SK-N-SH (cell line): ENCODE data around the gene TCTN2. TPM values are rescaled to one million over a fixed set of nuclear protein-coding genes. Genes with fewer than 3 reads are reported as not detected.

Experiments
- CTCF ChIA-PET: fragments of 300-600, 350-600 bp; formaldehyde crosslinking; extraction: SDS; loops from one replicate; lab custom pipeline; 2021; lab: Yijun Ruan, JAX
- POLR2A ChIA-PET: fragments of 350-600 bp; sonication (Branson Sonifier 250); formaldehyde crosslinking; extraction: SDS; loops from one replicate; lab custom pipeline; 2020; ENCODE audit warnings: antibody characterized with exemption, inconsistent platforms; lab: Yijun Ruan, JAX
- DNase-seq: peaks from one replicate; pipeline ENCODE4 v3.0.0; 2012
- H2AFZ ChIP-seq: fragments of 200-600 bp; sonication (generic); 2 replicates; pipeline ENCODE4 v1.8.1; 2016; ENCODE audit warnings: antibody characterized with exemption, mild to moderate bottlenecking, low read depth
- H3F3A ChIP-seq: fragments of 200-600 bp; sonication (generic); replicated peaks from 2 replicates; pipeline ENCODE3; 2016; ENCODE audit warnings: antibody characterized with exemption, mild to moderate bottlenecking; ENCODE audit not compliant: insufficient read depth
- H3K27ac ChIP-seq, 2 experiments: fragments of 200-500 bp in 1 of 2; fragments of 200-600 bp in 1 of 2; sonication (Bioruptor generic) in 1 of 2; sonication (generic), shearing (Covaris generic) in 1 of 2; 2 replicates each; pipeline versions ENCODE4 v1.5.1 to v1.6.1; 2014 to 2016; ENCODE audit warnings: low read depth in 2 of 2, inconsistent platforms in 1 of 2, low read length in 1 of 2, mild to moderate bottlenecking in 1 of 2, mixed read lengths in 1 of 2
- H3K27me3 ChIP-seq: fragments of 200-600 bp; sonication (generic), shearing (Covaris generic); 2 replicates; pipeline ENCODE4 v1.6.1; 2016; ENCODE audit warnings: mixed run types; ENCODE audit not compliant: insufficient read depth
- H3K36me3 ChIP-seq, 2 experiments: fragments of 200-500 bp in 1 of 2; fragments of 200-600 bp in 1 of 2; sonication (Bioruptor generic) in 1 of 2; sonication (generic) in 1 of 2; replicated peaks in 1 of 2; 2 replicates each; pipeline versions ENCODE3 to v1.5.1; 2014 to 2016; ENCODE audit warnings: low read length in 1 of 2, mild to moderate bottlenecking in 1 of 2; ENCODE audit not compliant: insufficient read depth in 2 of 2, control insufficient read depth in 1 of 2
- H3K4me1 ChIP-seq, 2 experiments: fragments of 200-500 bp in 1 of 2; fragments of 200-600 bp in 1 of 2; sonication (Bioruptor generic) in 1 of 2; sonication (generic), shearing (Covaris generic) in 1 of 2; 2 replicates each; pipeline versions ENCODE4 v1.5.1 to v1.6.1; 2014 to 2016; ENCODE audit warnings: low read depth in 1 of 2, low read length in 1 of 2, mixed run types in 1 of 2; ENCODE audit not compliant: insufficient read depth in 2 of 2, control insufficient read depth in 1 of 2
- H3K4me2 ChIP-seq: fragments of 200-600 bp; sonication (generic), shearing (Covaris generic); 2 replicates; pipeline ENCODE4 v1.6.1; 2017; ENCODE audit warnings: mixed run types
- H3K4me3 ChIP-seq, 2 experiments: fragments of 200-500 bp in 1 of 2; fragments of 200-600 bp in 1 of 2; sonication (Bioruptor generic) in 1 of 2; sonication (generic), shearing (Covaris generic) in 1 of 2; 2 replicates each; pipeline versions ENCODE4 v1.5.1 to v1.8.1; 2014 to 2016; ENCODE audit warnings: low read depth in 2 of 2, inconsistent platforms in 1 of 2, low read length in 1 of 2, mild to moderate bottlenecking in 1 of 2, mixed read lengths in 1 of 2, moderate library complexity in 1 of 2
- H3K79me2 ChIP-seq: fragments of 200-600 bp; sonication (generic); 2 replicates; pipeline ENCODE4 v1.8.1; 2017; ENCODE audit warnings: mild to moderate bottlenecking; ENCODE audit not compliant: insufficient read depth
- H3K9ac ChIP-seq: fragments of 200-600 bp; sonication (generic); 2 replicates; pipeline ENCODE4 v1.6.1; 2017; ENCODE audit warnings: mixed run types
- H3K9me2 ChIP-seq: fragments of 200-600 bp; sonication (generic); 2 replicates; pipeline ENCODE4 v1.6.1; 2017; ENCODE audit warnings: mixed run types
- H3K9me3 ChIP-seq: fragments of 200-600 bp; sonication (generic); 2 replicates; pipeline ENCODE4 v1.6.1; 2017; ENCODE audit warnings: mixed run types, mild to moderate bottlenecking, moderate library complexity
- H4K20me1 ChIP-seq: fragments of 200-600 bp; sonication (generic); 2 replicates; pipeline ENCODE4 v1.6.1; 2017; ENCODE audit warnings: mild to moderate bottlenecking, mixed run types; ENCODE audit not compliant: insufficient read depth
- EP300 ChIP-seq, 2 experiments: IDR thresholded peaks; 2 replicates each; pipeline versions ENCODE4 v1.4.0 to v1.6.1; 2012; ENCODE audit warnings: borderline replicate concordance in 1 of 2, low read depth in 1 of 2, low read length in 1 of 2
- FOXM1 ChIP-seq: IDR thresholded peaks from 2 replicates; pipeline ENCODE4 v1.4.0; 2012; ENCODE audit warnings: low read depth, mild to moderate bottlenecking
- GATA2 ChIP-seq: sonication (generic); formaldehyde crosslinking; IDR thresholded peaks from 2 replicates; pipeline ENCODE4 v1.5.0; 2020; ENCODE audit warnings: mild to moderate bottlenecking, missing genetic modification reagents
- JUND ChIP-seq: IDR thresholded peaks from 2 replicates; pipeline ENCODE4 v1.4.0; 2012
- NFIC ChIP-seq: IDR thresholded peaks from 2 replicates; pipeline ENCODE4 v1.4.0; 2012; ENCODE audit warnings: borderline replicate concordance
- NRF1 ChIP-seq: IDR thresholded peaks from 2 replicates; pipeline ENCODE4 v1.6.1; 2012; ENCODE audit warnings: low read depth, mild to moderate bottlenecking, low read length
- RFX5 ChIP-seq: IDR thresholded peaks from 2 replicates; pipeline ENCODE4 v1.6.1; 2012; ENCODE audit warnings: mild to moderate bottlenecking, improper control_type of control experiment, low read length
- SIN3A ChIP-seq: IDR thresholded peaks from 2 replicates; pipeline ENCODE4 v1.6.1; 2012; ENCODE audit warnings: low read depth, mild to moderate bottlenecking, low read length, moderate library complexity, borderline replicate concordance
- SMC3 ChIP-seq: IDR thresholded peaks from 2 replicates; pipeline ENCODE4 v1.6.1; 2012; ENCODE audit warnings: low read depth, low read length, improper control_type of control experiment
- WGBS: methylation state at CpG from one replicate; pipeline ENCODE4 v1.1.6; 2017; ENCODE audit warnings: low lambda C conversion rate; 5-methylcytosine and 5-hydroxymethylcytosine counted together
- polyA plus RNA-seq, 3 experiments: library from polyadenylated mRNA; depleted of rRNA; stranded (reverse); fragments of >200 nt; gene quantifications; 2 replicates each; pipeline ENCODE4 v1.2.3, GENCODE V29; 2012
- TF ChIP-seq, protein P1 (sequence below): fragments of 150-350 bp; IDR thresholded peaks from 2 replicates; pipeline ENCODE4 v1.6.1; 2016; ENCODE audit warnings: mild to moderate bottlenecking, low read depth, low read length
- TF ChIP-seq, protein P2 (sequence below): IDR thresholded peaks from 2 replicates; pipeline ENCODE4 v1.4.0; 2012; ENCODE audit warnings: low read depth
- TF ChIP-seq, protein P3 (sequence below): fragments of 150-350 bp; IDR thresholded peaks from 2 replicates; pipeline ENCODE4 v1.6.1; 2017; ENCODE audit warnings: antibody characterized with exemption, low read length, low read depth, borderline replicate concordance
- TF ChIP-seq, protein P4 (sequence below): IDR thresholded peaks from 2 replicates; pipeline ENCODE4 v1.4.0; 2012; ENCODE audit warnings: low read depth, borderline replicate concordance
- TF ChIP-seq, protein P5 (sequence below): IDR thresholded peaks from 2 replicates; pipeline ENCODE4 v1.4.0; 2012; ENCODE audit warnings: low read depth, borderline replicate concordance

Gene TCTN2
- polyA plus RNA-seq, 1 of the 3 experiments (the other 2 are of a cell fraction) = 9.1 TPM

DNA sequence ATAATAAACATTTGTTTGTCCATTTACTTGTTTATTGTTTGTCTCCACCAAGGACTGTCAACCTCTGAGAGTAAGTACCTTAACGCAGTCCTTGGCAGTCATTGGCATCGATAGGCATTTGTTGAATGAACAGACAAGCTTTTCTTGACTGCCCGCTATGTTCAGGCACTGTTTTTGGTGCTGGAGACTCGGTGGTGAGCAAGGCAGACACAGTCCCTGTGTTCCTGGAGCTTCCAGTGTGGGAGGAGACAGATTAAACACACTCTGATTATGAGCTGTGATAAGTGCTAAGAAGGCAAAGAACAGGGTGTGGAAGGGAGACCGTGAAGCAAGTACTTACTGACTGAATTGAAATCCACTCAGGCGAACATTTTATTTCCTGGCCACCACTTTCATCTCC lies 42.5 kb downstream of the TCTN2 start:
- 25% methylated on average over 6 of the region's 6 CpGs for WGBS
- peaks cover 45% of the 10 kb centered on the region for H3K79me2 ChIP-seq
- peaks cover 5 to 12% of the 10 kb centered on the region in 2 experiments; a peak in 1 of 4 replicates for H3K4me1 ChIP-seq
- TF ChIP-seq, protein P1, sequence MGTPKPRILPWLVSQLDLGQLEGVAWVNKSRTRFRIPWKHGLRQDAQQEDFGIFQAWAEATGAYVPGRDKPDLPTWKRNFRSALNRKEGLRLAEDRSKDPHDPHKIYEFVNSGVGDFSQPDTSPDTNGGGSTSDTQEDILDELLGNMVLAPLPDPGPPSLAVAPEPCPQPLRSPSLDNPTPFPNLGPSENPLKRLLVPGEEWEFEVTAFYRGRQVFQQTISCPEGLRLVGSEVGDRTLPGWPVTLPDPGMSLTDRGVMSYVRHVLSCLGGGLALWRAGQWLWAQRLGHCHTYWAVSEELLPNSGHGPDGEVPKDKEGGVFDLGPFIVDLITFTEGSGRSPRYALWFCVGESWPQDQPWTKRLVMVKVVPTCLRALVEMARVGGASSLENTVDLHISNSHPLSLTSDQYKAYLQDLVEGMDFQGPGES = no peak
- no peak for TF ChIP-seq SIN3A
- TF ChIP-seq, protein P2, sequence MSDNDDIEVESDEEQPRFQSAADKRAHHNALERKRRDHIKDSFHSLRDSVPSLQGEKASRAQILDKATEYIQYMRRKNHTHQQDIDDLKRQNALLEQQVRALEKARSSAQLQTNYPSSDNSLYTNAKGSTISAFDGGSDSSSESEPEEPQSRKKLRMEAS = no peak
- no peak for TF ChIP-seq NRF1
- no peak for TF ChIP-seq NFIC
- TF ChIP-seq RFX5 = no peak
- no peak for TF ChIP-seq EP300 (IDR thresholded peaks at IDR 0.05; ENCODE audit: borderline replicate concordance in 1 of 2, low read depth in 1 of 2, low read length in 1 of 2)
- TF ChIP-seq JUND = no peak
- no peak for TF ChIP-seq FOXM1
- no peak for TF ChIP-seq GATA2 (CRISPR knock-in tag)
- TF ChIP-seq, protein P3, sequence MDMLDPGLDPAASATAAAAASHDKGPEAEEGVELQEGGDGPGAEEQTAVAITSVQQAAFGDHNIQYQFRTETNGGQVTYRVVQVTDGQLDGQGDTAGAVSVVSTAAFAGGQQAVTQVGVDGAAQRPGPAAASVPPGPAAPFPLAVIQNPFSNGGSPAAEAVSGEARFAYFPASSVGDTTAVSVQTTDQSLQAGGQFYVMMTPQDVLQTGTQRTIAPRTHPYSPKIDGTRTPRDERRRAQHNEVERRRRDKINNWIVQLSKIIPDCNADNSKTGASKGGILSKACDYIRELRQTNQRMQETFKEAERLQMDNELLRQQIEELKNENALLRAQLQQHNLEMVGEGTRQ = no peak
- TF ChIP-seq, protein P4, sequence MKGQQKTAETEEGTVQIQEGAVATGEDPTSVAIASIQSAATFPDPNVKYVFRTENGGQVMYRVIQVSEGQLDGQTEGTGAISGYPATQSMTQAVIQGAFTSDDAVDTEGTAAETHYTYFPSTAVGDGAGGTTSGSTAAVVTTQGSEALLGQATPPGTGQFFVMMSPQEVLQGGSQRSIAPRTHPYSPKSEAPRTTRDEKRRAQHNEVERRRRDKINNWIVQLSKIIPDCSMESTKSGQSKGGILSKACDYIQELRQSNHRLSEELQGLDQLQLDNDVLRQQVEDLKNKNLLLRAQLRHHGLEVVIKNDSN = no peak
- no peak for TF ChIP-seq SMC3
- TF ChIP-seq, protein P5, sequence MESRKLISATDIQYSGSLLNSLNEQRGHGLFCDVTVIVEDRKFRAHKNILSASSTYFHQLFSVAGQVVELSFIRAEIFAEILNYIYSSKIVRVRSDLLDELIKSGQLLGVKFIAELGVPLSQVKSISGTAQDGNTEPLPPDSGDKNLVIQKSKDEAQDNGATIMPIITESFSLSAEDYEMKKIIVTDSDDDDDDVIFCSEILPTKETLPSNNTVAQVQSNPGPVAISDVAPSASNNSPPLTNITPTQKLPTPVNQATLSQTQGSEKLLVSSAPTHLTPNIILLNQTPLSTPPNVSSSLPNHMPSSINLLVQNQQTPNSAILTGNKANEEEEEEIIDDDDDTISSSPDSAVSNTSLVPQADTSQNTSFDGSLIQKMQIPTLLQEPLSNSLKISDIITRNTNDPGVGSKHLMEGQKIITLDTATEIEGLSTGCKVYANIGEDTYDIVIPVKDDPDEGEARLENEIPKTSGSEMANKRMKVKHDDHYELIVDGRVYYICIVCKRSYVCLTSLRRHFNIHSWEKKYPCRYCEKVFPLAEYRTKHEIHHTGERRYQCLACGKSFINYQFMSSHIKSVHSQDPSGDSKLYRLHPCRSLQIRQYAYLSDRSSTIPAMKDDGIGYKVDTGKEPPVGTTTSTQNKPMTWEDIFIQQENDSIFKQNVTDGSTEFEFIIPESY = no peak
- TF ChIP-seq, all 33 proteins: peak for 0
- Histone ChIP-seq H3K9me3 (no peaks in the 10 kb centered on the region), H2AFZ (no peak overlapping the region), H3K4me3 (peak overlapping the region; percentile 72 to 92), H3K4me2 (peak overlapping the region; percentile 90), H3K9me2 (no peaks in the 10 kb centered on the region), H3F3A (peaks cover 2% of the 10 kb centered on the region), H4K20me1 (no peaks in the 10 kb centered on the region), H3K27me3 (no peaks in the 10 kb centered on the region), H3K27ac (no peak overlapping the region), H3K9ac (peak overlapping the region; percentile 79; the same call in 1 of the 2 replicates), H3K36me3 (peaks cover 0 to 3% of the 10 kb centered on the region in 2 experiments)
- CTCF ChIA-PET = interaction anchor here (1.0 to 1.5 kb wide), 2 partner anchors 12 to 271 kb away, joined by 3 to 4 read pairs; no protein-coding TSS in a partner anchor
- DNase-seq = peak; percentile 27
- POLR2A ChIA-PET = no interaction called here
